LNCAP (cell line): ENCODE measurements around the gene DEPP1.
A peak's percentile ranks its signal among the peaks of the same experiment; 100 is the strongest.

Source experiments
- TF ChIP-seq, protein P1 (sequence below): fragments of 450-650 bp; IDR thresholded peaks from 2 replicates; pipeline ENCODE4 v1.5.1; 2017; ENCODE audit warnings: mild to moderate bottlenecking

The DEPP1 gene

GRCh38 chr10:44975431-44976331 lies 2.9 kb downstream of the DEPP1 start:
- TF ChIP-seq, protein P1, sequence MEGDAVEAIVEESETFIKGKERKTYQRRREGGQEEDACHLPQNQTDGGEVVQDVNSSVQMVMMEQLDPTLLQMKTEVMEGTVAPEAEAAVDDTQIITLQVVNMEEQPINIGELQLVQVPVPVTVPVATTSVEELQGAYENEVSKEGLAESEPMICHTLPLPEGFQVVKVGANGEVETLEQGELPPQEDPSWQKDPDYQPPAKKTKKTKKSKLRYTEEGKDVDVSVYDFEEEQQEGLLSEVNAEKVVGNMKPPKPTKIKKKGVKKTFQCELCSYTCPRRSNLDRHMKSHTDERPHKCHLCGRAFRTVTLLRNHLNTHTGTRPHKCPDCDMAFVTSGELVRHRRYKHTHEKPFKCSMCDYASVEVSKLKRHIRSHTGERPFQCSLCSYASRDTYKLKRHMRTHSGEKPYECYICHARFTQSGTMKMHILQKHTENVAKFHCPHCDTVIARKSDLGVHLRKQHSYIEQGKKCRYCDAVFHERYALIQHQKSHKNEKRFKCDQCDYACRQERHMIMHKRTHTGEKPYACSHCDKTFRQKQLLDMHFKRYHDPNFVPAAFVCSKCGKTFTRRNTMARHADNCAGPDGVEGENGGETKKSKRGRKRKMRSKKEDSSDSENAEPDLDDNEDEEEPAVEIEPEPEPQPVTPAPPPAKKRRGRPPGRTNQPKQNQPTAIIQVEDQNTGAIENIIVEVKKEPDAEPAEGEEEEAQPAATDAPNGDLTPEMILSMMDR: no peak

DNA sequence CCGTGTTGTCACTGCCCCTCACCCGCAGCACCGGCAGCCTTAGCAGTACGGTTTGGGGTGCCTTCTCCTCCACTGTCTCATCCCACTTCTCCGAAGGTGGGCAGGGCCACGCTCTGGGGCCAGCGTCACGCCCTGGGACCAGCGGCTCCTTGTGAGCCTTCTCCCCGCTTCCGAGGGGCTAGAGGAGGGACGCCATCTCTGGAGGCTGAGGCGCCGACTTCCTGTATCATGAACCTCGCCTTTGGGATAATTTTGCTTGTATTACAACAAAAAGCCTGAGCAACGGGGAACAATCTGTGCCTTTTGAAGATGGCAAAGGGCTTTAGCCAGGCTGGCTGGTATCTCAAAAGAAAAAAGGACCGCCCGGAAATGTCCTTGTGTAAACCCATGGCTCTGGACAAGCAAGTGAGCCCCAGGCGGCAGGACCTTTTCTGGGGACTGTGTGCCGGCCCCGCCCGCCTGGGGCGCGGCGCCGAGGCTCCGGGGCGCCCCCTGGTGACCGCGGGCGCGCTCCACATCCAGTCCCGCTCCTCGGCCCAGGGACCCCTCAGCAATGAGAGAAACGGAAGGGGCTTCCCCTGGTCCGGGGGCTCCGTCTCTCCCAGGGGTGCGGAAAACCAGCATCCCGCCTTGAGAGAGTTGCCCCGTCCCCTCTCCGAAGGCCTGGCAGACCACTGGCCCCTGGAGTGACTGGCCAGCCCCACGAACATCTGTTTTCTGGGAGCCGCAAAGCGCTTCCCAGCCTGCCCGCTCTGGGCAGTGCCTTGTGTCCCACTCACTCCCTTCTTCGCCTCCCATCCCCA lies 3.8 kb downstream of the DEPP1 start:
- TF ChIP-seq, protein P1: peak; percentile 98

GRCh38 chr10:44974082-44974627 lies 4.5 kb downstream of the DEPP1 start:
- TF ChIP-seq, protein P1: no peak

GRCh38 chr10:44973323-44974081 lies 5.1 kb downstream of the DEPP1 start:
- TF ChIP-seq, protein P1: no peak

- TF ChIP-seq, protein P1: no peak
These were observed 5.7 kb downstream of the DEPP1 start for GRCh38 chr10:44972874-44973306.

DNA sequence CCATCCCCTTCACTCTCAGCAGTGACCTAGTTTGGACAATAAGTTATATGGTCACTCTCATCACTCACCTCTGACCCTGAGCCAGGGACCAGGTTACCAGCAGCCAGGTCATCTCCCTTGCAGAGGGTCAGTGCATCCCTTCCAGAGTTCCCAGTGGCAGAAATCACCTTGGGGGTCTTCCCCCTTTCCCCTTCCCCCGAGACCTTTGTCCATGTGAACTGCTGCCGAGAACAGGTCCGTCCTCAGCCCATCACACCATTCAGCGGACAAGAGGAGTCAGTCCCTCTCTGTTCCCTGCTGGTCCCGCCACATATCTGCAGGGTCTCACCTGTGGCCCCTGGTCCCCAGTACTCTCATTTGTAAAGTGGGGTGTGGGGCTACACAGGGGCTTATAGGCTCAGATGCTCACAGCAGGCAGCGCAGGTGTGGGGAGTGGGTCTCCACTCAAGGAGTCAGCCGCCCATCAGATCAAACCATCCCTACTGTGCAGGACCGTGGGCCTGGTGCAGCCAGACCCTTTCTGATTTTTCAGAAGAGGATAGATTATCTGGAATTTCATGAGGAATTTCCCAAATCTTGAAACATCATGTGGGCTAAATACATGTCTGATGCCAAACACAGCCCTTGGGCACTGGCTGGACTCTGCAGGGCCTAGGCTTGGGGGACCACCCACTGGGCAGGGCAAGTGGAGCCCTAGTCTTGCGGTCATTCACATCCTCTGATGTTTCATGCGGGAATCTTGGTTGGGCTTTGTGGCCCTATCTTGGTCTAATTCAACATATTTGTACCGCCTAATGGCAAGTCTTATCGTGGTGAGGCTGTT lies 6.5 kb downstream of the DEPP1 start:
- TF ChIP-seq, protein P1: no peak
